Measurements from ENCODE around the gene LRRK1.

Gene LRRK1

GRCh38 chr15:100930306-100930848, 11.2 kb downstream of the LRRK1 start:
- Histone ChIP-seq H3K9ac (peak overlapping the region; percentile 43; the same call in 1 of the 2 replicates), H3K4me1 (peaks cover 85% of the 10 kb centered on the region), H3K4me2 (peak overlapping the region; percentile 91), H3K36me3 (no peaks in the 10 kb centered on the region), H3K9me3 (no peaks in the 10 kb centered on the region), H3K4me3 (peak overlapping the region; percentile 19; the same call in 1 of the 2 replicates), H3K27ac (peak overlapping the region; percentile 77), H3K27me3 (no peaks in the 10 kb centered on the region), H4K20me1 (no peaks in the 10 kb centered on the region)
- TF ChIP-seq Cebpa-rat (IDR thresholded peaks at IDR 0.05): no peak

DNA sequence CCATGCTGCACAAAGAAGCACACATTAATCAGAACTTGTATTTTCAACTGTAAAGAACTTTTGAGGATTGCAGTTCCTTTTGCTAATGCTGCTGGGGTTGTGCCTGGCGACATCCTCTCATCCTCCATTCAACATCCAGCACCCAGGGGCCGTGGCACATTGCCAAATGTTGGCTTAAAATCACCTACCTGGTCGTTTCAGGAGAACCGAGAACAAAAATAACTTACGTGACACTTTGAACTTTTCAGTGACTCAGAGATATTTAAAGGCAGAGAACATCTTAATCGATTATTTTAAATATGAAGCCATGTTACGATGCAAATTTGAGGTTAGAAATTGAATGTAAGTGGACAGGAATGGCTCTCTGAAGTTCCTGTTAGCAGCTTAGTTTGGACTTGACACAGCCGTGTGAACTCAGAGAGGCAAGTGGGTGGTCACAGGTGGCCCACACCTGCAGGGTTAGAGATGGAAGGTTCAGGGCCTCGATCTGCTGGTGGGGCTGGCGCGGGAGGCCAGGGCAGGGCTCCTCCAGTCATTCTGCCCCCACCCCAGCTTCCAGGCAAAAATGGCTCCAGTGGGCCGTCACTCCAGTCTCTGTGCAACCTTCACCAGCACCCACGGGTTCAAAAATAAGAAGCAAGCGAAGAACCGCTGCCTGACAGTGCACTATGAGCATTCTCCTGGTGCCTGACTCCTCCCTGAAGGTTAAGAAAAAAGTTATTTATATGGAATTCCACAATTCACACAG, 12.2 kb downstream of the LRRK1 start:
- no peak for TF ChIP-seq Cebpa-rat (IDR thresholded peaks at IDR 0.05)
- Histone ChIP-seq H3K4me2 (peak overlapping the region; percentile 91), H3K4me1 (peaks cover 86% of the 10 kb centered on the region), H3K27ac (no peak overlapping the region), H3K36me3 (no peaks in the 10 kb centered on the region), H4K20me1 (no peaks in the 10 kb centered on the region), H3K4me3 (no peak overlapping the region), H3K27me3 (no peaks in the 10 kb centered on the region), H3K9ac (no peak overlapping the region), H3K9me3 (no peaks in the 10 kb centered on the region)

DNA sequence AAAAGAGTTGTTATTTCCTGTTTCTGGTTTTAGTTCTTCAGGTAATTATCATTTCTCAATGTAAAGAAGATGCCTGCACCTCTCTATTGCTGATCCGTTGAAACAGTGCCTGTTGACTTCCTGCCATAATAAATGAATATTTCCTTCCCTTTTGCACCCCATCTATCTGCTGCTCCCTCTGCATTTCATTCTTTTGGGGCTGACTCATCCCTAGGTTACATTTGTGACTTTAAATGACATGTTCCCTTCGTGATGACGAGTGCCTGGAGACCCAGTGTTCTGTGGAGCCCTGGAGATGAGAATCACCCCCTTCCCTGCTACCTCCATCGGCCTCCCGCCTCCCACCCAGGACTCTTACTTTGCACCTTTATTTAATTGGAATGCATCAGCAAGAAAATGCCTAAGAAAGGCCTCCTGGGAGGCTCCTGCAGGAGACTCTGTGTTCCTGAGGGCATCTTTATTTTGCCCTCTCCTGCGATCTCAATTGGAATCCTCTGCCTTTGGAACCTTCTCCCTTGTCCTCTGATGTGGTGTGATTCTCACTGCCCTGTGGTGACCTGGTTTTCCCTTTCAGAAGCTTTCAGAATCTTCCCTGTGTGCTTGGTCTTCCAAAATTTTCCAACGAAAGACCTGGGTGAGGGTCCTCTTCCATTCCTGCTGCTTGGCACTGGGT, 13.7 kb downstream of the LRRK1 start:
- no peak overlapping the region for H3K4me3 ChIP-seq
- H3K27me3 ChIP-seq: no peaks in the 10 kb centered on the region
- no peak overlapping the region for H3K9ac ChIP-seq
- H3K27ac ChIP-seq: no peak overlapping the region
- no peaks in the 10 kb centered on the region for H4K20me1 ChIP-seq
- peaks cover 75% of the 10 kb centered on the region for H3K4me1 ChIP-seq
- no peak for TF ChIP-seq Cebpa-rat (IDR thresholded peaks at IDR 0.05)
- H3K4me2 ChIP-seq: peak overlapping the region; percentile 49
- no peaks in the 10 kb centered on the region for H3K36me3 ChIP-seq
- no peaks in the 10 kb centered on the region for H3K9me3 ChIP-seq

- Histone ChIP-seq H3K4me1 (peaks cover 62% of the 10 kb centered on the region), H3K27me3 (no peaks in the 10 kb centered on the region), H3K27ac (no peak overlapping the region), H3K4me3 (no peak overlapping the region), H3K4me2 (peak overlapping the region; percentile 29), H3K36me3 (no peaks in the 10 kb centered on the region), H3K9ac (no peak overlapping the region), H4K20me1 (no peaks in the 10 kb centered on the region), H3K9me3 (no peaks in the 10 kb centered on the region)
- TF ChIP-seq Cebpa-rat (IDR thresholded peaks at IDR 0.05): no peak
Observed at GRCh38 chr15:100934166-100934565, 15.0 kb downstream of the LRRK1 start.

DNA sequence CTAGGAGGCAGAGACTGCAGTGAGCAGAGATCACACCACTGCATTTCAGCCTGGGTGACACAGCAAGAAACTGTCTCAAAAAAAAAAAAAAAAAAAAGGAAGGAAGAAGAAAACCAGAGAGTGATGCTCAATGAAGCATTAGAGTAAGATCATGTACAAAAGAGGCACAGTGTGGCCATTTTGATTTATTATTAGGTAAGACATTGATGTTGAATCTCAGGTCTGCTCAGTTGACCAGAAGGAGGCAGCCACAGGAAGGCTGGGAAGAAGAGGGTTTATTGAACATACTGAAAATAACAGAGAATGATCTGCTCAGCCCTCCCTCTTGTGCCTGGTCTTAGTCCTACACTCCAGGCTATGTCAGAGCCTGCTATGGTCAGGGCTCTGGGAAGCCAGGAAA, 15.6 kb downstream of the LRRK1 start:
- Histone ChIP-seq H4K20me1 (no peaks in the 10 kb centered on the region), H3K9ac (no peak overlapping the region), H3K4me1 (peaks cover 56% of the 10 kb centered on the region), H3K9me3 (no peaks in the 10 kb centered on the region), H3K4me3 (no peak overlapping the region), H3K36me3 (no peaks in the 10 kb centered on the region), H3K4me2 (peak overlapping the region; percentile 29), H3K27me3 (no peaks in the 10 kb centered on the region), H3K27ac (no peak overlapping the region)
- TF ChIP-seq Cebpa-rat (IDR thresholded peaks at IDR 0.05): no peak

DNA sequence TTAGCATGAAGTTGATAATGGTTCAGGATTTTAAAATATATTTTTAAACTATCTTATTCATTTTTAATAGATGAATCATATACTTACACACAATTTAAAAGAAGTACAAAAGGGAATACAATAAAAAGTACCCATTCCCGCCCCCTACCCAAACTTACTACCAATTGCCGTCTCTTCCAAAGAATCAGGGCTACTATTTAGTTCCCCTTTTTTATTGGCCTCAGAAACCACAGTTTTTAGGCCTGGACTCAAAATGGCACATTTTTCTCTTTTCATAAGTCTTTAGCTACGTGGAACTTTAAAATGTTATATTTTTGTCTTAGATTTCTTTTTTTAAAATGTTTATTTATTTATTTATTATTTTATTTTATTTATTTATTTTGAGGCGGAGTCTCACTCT, 18.0 kb downstream of the LRRK1 start:
- H3K36me3 ChIP-seq: no peaks in the 10 kb centered on the region
- H3K9me3 ChIP-seq: no peaks in the 10 kb centered on the region; the same call in 1 of the 2 replicates
- TF ChIP-seq Cebpa-rat (IDR thresholded peaks at IDR 0.05): no peak
- no peaks in the 10 kb centered on the region for H4K20me1 ChIP-seq
- no peak overlapping the region for H3K4me3 ChIP-seq
- H3K4me1 ChIP-seq: peaks cover 47% of the 10 kb centered on the region
- no peak overlapping the region for H3K27ac ChIP-seq
- no peak overlapping the region for H3K9ac ChIP-seq
- no peak overlapping the region for H3K4me2 ChIP-seq
- H3K27me3 ChIP-seq: no peaks in the 10 kb centered on the region

DNA sequence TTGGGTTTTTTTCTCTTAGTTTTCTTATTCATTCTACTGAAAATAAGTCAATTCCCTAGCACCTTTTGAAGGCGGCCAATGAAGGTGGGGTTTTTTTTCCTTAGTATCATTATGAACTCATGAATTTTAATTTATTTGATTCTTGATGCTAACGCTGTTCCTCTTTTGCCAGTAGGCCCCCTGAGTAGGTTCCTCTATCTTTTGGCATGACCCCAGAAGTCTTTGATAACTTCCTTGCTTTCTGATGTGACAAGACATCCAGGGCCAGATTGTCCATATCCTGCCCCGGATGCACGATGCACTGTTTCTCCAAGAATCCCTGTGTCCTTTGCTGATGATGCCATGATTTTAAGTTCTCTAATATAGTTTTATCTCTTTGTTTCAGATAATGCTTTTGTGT, 20.6 kb downstream of the LRRK1 start:
- Histone ChIP-seq H3K4me1 (peaks cover 42% of the 10 kb centered on the region), H3K9ac (no peak overlapping the region), H3K27me3 (no peaks in the 10 kb centered on the region), H3K9me3 (no peaks in the 10 kb centered on the region; the same call in 1 of the 2 replicates), H4K20me1 (no peaks in the 10 kb centered on the region), H3K27ac (no peak overlapping the region), H3K4me2 (no peak overlapping the region), H3K36me3 (no peaks in the 10 kb centered on the region), H3K4me3 (no peak overlapping the region)
- TF ChIP-seq Cebpa-rat (IDR thresholded peaks at IDR 0.05): no peak

DNA sequence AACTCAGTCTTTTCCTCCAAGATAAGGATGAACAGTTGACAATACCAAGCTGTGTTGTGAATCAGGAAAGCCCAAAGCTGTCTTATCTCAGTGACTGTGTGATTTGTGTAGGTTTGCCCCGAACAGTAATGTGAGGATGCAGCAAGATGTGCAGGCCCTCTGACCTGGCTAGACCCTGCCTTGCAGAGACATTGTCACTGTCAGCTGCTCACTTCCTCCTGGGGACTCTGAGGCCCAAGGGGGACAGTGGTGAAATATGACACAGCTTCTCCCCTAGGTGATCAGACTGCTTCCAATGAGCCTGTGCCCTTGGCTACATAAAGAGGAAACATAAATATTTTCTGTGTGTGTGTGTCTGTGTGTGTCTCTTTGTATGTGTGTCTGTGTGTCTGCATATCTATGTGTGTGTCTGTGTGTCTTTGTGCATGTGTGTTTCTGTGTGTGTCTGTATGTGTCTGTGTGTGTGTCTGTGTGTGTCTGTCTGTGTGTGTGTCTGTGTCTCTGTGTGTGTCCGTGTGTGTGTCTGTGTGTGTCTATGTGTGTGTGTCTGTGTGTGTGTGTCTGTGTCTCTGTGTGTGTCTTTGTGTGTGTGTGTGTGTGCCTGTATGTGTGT, 21.7 kb downstream of the LRRK1 start:
- H3K27me3 ChIP-seq: no peaks in the 10 kb centered on the region
- no peak for TF ChIP-seq Cebpa-rat (IDR thresholded peaks at IDR 0.05)
- no peak overlapping the region for H3K27ac ChIP-seq
- no peak overlapping the region for H3K4me3 ChIP-seq
- no peaks in the 10 kb centered on the region for H4K20me1 ChIP-seq
- H3K4me2 ChIP-seq: peak overlapping the region; percentile 28
- no peak overlapping the region for H3K9ac ChIP-seq
- peaks cover 35% of the 10 kb centered on the region for H3K4me1 ChIP-seq
- H3K9me3 ChIP-seq: no peaks in the 10 kb centered on the region; the same call in 1 of the 2 replicates
- H3K36me3 ChIP-seq: no peaks in the 10 kb centered on the region

DNA sequence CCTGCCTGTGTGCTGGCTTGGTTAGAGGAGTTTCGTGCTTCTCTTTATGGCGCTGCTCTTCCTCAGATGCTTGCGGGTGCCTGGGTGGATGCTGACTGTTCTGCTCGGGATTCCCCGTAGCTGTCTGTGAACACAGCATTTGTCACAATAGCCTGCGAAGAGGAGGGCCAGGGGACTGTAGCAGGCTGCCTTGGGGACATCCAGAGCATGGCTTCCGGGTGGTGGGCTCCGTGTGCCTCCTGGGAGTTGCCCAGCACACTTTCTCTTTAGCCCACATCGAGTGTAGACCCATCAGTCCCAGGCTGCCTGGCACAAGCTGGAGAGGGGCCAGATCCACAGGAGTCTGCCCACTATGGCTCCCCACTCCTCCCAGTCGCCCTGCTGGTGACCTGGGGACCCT, 22.4 kb downstream of the LRRK1 start:
- H3K9me3 ChIP-seq: no peaks in the 10 kb centered on the region; the same call in 1 of the 2 replicates
- H3K36me3 ChIP-seq: no peaks in the 10 kb centered on the region
- H3K4me3 ChIP-seq: no peak overlapping the region

More for the DNA sequence above, 22.4 kb downstream of the LRRK1 start:
- Histone ChIP-seq H3K4me2 (peak overlapping the region; percentile 28), H4K20me1 (no peaks in the 10 kb centered on the region), H3K27ac (0 out of 2 replicates have a peak overlapping the region, but pooled peaks have one; percentile 19), H3K27me3 (no peaks in the 10 kb centered on the region), H3K4me1 (peaks cover 35% of the 10 kb centered on the region), H3K9ac (no peak overlapping the region)
- no peak for TF ChIP-seq Cebpa-rat (IDR thresholded peaks at IDR 0.05)
